Fibroblast of villous mesenchyme (primary cell): ENCODE data around the gene PRKAR2B. TPM values are rescaled to one million over a fixed set of nuclear protein-coding genes. Genes with fewer than 3 reads are reported as not detected.

Source experiments
- DNase-seq: peaks from one replicate; pipeline ENCODE4 v3.0.0-alpha.2; 2010; ENCODE audit warnings: low read depth
- H3K4me3 ChIP-seq: 2 replicates; pipeline ENCODE4 v1.5.1; 2011; ENCODE audit warnings: low read depth, mild to moderate bottlenecking, low read length
- total RNA-seq: library from RNA; depleted of rRNA; stranded (reverse); fragments of >200 nt; gene quantifications from 2 replicates; pipeline ENCODE4 v1.2.3, GENCODE V29; 2012
- TF ChIP-seq, protein P1 (sequence below): IDR thresholded peaks from 2 replicates; pipeline ENCODE4 v1.5.1; 2012; ENCODE audit warnings: low read depth, mild to moderate bottlenecking, low read length; ENCODE audit not compliant: insufficient read depth

Gene PRKAR2B
- total RNA-seq, 1 donor = 3.9 TPM

DNA sequence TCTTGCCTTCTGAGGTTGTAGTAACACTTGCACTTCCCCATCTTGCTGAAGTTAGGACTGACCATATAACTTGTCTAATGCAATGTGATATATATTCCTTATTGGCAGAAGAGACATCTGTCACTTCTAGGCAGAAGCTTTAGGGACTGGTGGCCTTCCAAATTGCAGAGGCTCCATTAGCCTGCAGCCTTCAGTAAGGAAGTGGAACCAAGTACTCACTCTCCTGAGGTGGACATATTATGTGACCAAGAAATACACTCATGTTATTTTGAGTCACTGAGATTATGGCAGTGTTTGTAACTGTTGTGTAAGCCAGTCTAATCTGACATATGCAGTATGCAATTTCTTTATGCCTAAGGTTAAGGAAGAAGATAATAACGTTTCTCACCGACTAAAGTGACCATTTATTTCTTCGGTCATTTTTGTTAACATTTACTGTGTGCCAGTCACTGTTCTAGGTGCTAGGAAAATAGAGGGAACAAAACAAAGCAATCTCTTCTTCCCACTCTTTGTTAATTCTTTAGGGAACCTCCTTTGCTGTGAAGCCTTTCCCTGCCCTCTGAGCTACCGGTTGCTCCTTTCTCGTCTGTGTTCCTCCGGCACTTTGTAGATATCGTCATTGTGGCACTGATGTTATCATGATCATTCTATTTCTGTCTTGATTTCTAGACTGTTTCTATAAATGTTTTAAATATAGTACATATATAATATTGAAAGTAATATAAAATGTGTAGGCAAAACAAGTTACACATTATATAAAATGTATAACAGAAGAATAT, 71.4 kb downstream of the PRKAR2B start:
- no peak for DNase-seq
- TF ChIP-seq, protein P1, sequence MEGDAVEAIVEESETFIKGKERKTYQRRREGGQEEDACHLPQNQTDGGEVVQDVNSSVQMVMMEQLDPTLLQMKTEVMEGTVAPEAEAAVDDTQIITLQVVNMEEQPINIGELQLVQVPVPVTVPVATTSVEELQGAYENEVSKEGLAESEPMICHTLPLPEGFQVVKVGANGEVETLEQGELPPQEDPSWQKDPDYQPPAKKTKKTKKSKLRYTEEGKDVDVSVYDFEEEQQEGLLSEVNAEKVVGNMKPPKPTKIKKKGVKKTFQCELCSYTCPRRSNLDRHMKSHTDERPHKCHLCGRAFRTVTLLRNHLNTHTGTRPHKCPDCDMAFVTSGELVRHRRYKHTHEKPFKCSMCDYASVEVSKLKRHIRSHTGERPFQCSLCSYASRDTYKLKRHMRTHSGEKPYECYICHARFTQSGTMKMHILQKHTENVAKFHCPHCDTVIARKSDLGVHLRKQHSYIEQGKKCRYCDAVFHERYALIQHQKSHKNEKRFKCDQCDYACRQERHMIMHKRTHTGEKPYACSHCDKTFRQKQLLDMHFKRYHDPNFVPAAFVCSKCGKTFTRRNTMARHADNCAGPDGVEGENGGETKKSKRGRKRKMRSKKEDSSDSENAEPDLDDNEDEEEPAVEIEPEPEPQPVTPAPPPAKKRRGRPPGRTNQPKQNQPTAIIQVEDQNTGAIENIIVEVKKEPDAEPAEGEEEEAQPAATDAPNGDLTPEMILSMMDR = no peak
- H3K4me3 ChIP-seq = no peak overlapping the region

DNA sequence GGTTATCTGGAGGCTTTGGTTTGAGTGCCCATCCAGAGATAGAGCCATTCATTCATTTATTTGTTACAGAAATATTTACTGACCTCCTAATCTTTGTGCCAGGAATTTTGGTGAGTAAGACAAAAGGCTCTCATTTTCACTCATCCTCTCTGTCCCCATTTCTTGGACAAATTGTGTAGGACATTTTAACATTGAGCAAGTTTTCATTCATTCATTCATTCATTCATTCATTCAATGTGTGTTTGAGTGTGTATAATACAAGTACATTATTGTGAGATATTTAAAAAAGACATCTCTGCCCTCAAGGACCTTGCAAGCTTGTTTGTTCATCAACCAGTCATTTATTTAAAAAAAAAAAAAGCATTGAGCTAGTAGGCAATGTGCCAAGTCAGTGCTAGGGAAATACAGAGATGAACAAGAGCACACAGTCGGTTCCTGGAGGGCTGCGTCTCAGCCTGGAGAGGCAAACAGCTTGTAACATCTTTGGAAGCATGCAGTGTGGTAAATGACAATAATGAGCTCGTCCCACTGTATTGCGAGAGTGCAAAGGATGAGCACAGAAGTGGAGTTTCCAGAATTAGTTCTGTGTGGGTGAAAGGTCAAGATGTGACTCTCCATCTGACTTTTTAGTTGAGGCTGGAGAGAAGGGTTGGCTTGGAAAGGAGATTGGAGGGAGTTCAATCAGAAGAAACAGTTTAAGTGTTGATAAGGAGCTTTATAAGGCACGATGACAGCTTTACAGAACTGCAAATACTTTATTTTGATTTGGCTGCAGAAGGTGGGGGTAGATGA, 73.8 kb downstream of the PRKAR2B start:
- TF ChIP-seq, protein P1 = no peak
- DNase-seq = peak; percentile 18
- H3K4me3 ChIP-seq = no peak overlapping the region

DNA sequence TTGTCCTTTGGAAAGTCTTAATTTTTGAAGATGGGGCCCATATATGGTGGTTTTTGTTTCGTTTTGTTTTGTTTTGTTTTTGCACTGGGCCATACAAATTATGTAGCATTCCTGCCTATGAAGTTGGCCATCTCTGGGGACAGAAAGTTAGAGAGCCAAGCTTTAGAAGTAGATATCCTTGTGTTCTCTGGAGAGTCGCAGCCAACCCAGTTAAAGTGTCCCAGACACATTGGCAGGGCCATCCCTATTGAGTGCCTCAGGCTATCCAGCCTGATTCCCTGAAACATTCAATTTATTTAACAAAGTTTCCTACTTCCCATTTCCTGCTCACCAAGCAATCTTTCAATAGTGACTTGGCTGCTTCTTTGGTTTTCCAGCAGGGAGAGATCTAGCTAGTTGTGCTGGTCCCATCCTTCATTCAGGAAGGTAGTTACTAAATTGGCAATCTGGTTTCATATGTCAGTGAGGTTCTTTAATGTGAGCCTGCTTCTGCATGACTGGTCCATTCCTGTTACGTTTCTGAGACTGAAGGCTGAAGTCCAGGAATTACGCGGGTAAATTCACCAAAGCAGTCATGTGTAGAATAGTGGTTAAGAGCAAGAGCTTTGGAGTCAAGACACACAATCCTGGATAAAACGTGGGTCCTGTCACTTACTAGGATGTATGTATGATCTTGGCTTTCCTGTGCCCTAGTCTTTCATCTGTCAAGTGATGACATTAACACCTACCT, 75.0 kb downstream of the PRKAR2B start:
- H3K4me3 ChIP-seq = no peak overlapping the region
- TF ChIP-seq, protein P1 = no peak
- no peak for DNase-seq

DNA sequence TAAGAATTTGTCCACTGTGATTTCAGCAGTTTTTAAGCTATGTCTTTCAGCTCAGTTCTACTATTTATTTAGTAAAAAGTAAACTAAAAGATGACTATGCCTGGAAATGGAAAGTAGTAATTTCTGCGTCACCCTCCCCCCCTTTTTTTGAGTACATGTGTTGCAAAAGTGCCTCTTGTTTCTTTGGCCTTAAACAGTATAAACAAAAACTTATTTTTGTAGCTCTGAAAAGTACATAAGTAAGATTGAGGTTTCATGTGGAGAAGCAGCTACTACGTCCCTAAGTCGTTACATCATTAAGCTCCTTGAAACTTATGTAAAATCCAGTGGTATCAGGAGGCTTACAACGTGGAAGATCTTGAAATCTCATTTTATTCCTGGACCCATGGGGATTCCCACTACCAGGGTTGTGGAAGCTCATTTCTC, 78.0 kb downstream of the PRKAR2B start:
- TF ChIP-seq, protein P1 = no peak
- peak; percentile 90 for DNase-seq

DNA sequence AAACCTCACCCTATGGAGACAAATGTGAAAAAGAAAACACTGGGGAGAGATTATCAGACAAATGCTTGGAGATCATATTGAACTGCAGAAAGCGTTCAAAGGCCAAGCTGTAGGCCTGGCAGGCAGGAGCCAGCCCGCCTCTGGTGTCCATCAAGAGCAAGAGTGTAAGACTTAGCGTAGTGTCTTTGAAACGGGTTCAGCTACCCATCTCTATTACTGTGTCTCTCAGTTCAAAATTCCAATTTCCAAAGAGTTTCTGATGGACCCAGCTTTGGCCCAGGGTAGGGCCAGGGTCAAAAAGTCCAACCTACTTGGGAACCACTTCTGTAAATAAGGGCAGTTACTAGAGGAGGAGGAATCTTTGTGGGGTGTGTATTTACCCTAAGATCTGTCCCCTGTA, 78.9 kb downstream of the PRKAR2B start:
- no peak overlapping the region for H3K4me3 ChIP-seq
- DNase-seq = no peak
- TF ChIP-seq, protein P1 = no peak

More for the DNA sequence above, 78.0 kb downstream of the PRKAR2B start:
- H3K4me3 ChIP-seq = no peak overlapping the region

DNA sequence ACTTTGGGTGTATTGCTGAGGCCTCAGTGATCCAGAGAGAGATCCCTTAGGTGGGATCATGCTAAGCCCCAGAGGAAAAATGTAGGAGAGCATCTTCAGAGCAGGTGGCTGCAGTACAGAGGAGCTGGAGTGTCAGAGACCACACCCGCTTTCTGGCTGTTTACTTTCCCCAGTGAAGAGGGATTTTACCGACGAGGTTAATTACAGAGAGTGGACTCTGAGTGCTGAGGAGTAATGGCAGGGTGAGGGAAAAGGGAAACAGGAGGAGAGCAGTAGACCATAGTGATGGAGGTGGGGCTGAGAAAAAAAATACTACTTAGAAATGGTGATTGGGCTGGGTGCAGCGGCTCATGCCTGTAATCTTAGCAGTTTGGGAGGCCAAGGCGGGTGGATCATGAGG, 81.0 kb downstream of the PRKAR2B start:
- no peak overlapping the region for H3K4me3 ChIP-seq
- TF ChIP-seq, protein P1 = no peak
- DNase-seq = no peak
